ENCODE results near the gene SP2.

- TF ChIP-seq, protein P1, sequence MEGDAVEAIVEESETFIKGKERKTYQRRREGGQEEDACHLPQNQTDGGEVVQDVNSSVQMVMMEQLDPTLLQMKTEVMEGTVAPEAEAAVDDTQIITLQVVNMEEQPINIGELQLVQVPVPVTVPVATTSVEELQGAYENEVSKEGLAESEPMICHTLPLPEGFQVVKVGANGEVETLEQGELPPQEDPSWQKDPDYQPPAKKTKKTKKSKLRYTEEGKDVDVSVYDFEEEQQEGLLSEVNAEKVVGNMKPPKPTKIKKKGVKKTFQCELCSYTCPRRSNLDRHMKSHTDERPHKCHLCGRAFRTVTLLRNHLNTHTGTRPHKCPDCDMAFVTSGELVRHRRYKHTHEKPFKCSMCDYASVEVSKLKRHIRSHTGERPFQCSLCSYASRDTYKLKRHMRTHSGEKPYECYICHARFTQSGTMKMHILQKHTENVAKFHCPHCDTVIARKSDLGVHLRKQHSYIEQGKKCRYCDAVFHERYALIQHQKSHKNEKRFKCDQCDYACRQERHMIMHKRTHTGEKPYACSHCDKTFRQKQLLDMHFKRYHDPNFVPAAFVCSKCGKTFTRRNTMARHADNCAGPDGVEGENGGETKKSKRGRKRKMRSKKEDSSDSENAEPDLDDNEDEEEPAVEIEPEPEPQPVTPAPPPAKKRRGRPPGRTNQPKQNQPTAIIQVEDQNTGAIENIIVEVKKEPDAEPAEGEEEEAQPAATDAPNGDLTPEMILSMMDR (IDR thresholded peaks at IDR 0.05) = peak in 2 of 4 experiments; percentile 12 to 26
- no peak for TF ChIP-seq POLR2A (IDR thresholded peaks at IDR 0.05)
These were observed 48.5 kb upstream of the SP2 start for GRCh38 chr17:47847341-47848197.

Data from prostate gland (tissue), 2 donors.